Fibroblast of lung (primary cell): ENCODE data around the gene RGS19.

Experiments
- CTCF ChIP-seq, 2 donors: IDR thresholded peaks in 1 of 2; conservative IDR thresholded peaks in 1 of 2; 1 replicate in 1 of 2; 2 replicates in 1 of 2; pipeline ENCODE4 v1.5.1; 2011 to 2012; ENCODE audit warnings: low read length in 2 of 2, control low read depth in 1 of 2, inconsistent platforms in 1 of 2, low read depth in 1 of 2, mild to moderate bottlenecking in 1 of 2
- EZH2 ChIP-seq: IDR thresholded peaks from 2 replicates; pipeline ENCODE4 v1.5.1; 2012; ENCODE audit warnings: low read length, control low read depth, mild to moderate bottlenecking; ENCODE audit errors: missing control alignments

GRCh38 chr20:64043768-64044167 is 35.5 kb downstream of the RGS19 start:
- no peak for TF ChIP-seq CTCF (conservative IDR thresholded peaks at IDR 0.05 in 1 of 2, IDR thresholded peaks at IDR 0.05 in 1 of 2; ENCODE audit: low read depth in 1 of 2, low read length in 2 of 2)
- no peak for TF ChIP-seq EZH2
